Measurements from ENCODE around the gene CHRM2. TPM values are rescaled to one million over a fixed set of nuclear protein-coding genes. Genes with fewer than 3 reads are reported as not detected.

The CHRM2 gene
- total and polyA plus RNA-seq, 2 of the 8 experiments (the other 6 are each of a cell fraction or from before 2014, with no cell fraction given): 0.17 to 0.32 TPM

DNA sequence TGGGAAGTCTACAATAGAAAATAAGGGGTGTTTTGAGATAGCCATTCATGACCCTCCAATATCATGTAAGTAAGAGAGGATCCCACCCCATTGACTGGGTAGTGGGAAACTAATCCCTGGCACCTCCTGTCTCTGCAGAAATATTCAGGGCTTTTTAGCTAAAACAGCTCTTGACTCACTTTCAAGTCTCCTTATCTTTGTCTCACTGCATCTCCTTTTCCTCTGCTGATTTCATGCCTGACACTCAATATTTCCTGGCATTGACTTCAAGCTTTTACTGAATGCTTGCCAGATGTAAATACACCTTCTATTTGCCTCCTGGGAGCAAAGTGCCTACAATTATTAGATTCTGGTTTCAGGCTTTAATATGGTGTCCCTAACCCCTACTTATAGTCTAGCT is 57.1 kb downstream of the CHRM2 start:
- Histone ChIP-seq H3K36me3 (ENCODE audit: control insufficient read depth in 2 of 4, insufficient read depth in 4 of 4, low read length in 3 of 4) (no peaks in the 10 kb centered on the region), H3K4ac (replicated peaks; ENCODE audit: insufficient read length, low read depth, low read length) (no peak overlapping the region), H3K56ac (replicated peaks; ENCODE audit: insufficient read length, low read depth, low read length) (no peak overlapping the region), H3K9me3 (ENCODE audit: insufficient read depth in 2 of 2, low read depth in 1 of 2, low read length in 1 of 2) (no peaks in the 10 kb centered on the region), H3K4me1 (replicated peaks in 1 of 4; ENCODE audit: control insufficient read depth in 3 of 4, insufficient read depth in 4 of 4, low read length in 3 of 4) (no peaks in the 10 kb centered on the region; a peak in 1 of 7 replicates), H2BK120ac (replicated peaks; ENCODE audit: low read depth, low read length) (no peak overlapping the region), H4K91ac (replicated peaks; ENCODE audit: insufficient read length, low read length) (no peak overlapping the region), H3K23ac (ENCODE audit: insufficient read length) (no peak overlapping the region), H2BK15ac (ENCODE audit: low read length) (no peak overlapping the region), H3K27ac (ENCODE audit: low read depth, low read length) (no peak overlapping the region), H2AFZ (ENCODE audit: low read length) (no peak overlapping the region), H3K23me2 (ENCODE audit: low read depth, low read length) (no peaks in the 10 kb centered on the region; the same call in 1 of the 2 replicates), H2BK12ac (ENCODE audit: low read depth, low read length) (no peak overlapping the region), H2BK20ac (ENCODE audit: low read length) (no peak overlapping the region), H4K8ac (ENCODE audit: extremely low read depth, insufficient read depth, low read length) (no peak overlapping the region), H2BK5ac (ENCODE audit: low read depth, low read length) (no peak overlapping the region), H3K79me2 (ENCODE audit: control insufficient read depth in 1 of 2, insufficient read depth in 2 of 2, low read length in 2 of 2) (no peaks in the 10 kb centered on the region), H2AK5ac (ENCODE audit: low read depth, low read length) (no peak overlapping the region), H3K18ac (ENCODE audit: extremely low read depth, low read length) (no peak overlapping the region), H3K4me2 (ENCODE audit: insufficient read depth in 1 of 2, low read depth in 2 of 2, low read length in 2 of 2) (no peak overlapping the region), H3K4me3 (ENCODE audit: extremely low read depth in 1 of 4, insufficient read depth in 2 of 4, low read depth in 3 of 4, low read length in 4 of 4) (no peak overlapping the region), H3K27me3 (replicated peaks in 1 of 4; ENCODE audit: control insufficient read depth in 3 of 4, extremely low read depth in 1 of 4, insufficient read depth in 3 of 4, low read length in 3 of 4) (no peaks in the 10 kb centered on the region), H4K20me1 (replicated peaks in 1 of 2; ENCODE audit: control insufficient read depth in 1 of 2, insufficient read depth in 2 of 2, low read length in 2 of 2) (no peaks in the 10 kb centered on the region), H3K79me1 (ENCODE audit: low read depth, low read length) (no peaks in the 10 kb centered on the region), H3K9ac (replicated peaks in 1 of 4; ENCODE audit: extremely low read depth in 1 of 4, low read depth in 3 of 4, low read length in 3 of 4) (no peak overlapping the region), H3K14ac (ENCODE audit: insufficient read length) (no peak overlapping the region), H4K5ac (ENCODE audit: insufficient read length, low read depth, low read length) (no peak overlapping the region)
- FAIRE-seq (no peak), DNase-seq (ENCODE audit: low read depth in 1 of 2, low spot score in 2 of 2) (no peak)
- POLR2A ChIA-PET (ENCODE audit: partially characterized antibody): no interaction called here
- CTCF ChIA-PET (ENCODE audit: partially characterized antibody): interaction anchor here (1.0 kb wide), 1 partner anchor 550 kb away, joined by 3 read pairs; no protein-coding TSS in a partner anchor
- no peak for TF ChIP-seq CTBP2 (IDR thresholded peaks at IDR 0.05; ENCODE audit: borderline replicate concordance, insufficient read depth, insufficient read length, low read length)
- TF ChIP-seq NRF1 (IDR thresholded peaks at IDR 0.05; ENCODE audit: low read depth, low read length): no peak
- no peak for TF ChIP-seq EGR1 (IDR thresholded peaks at IDR 0.05; ENCODE audit: borderline replicate concordance, low read depth, low read length)
- no peak for TF ChIP-seq POLR2AphosphoS5 (IDR thresholded peaks at IDR 0.05; ENCODE audit: low read depth, low read length)
- TF ChIP-seq, protein P1, sequence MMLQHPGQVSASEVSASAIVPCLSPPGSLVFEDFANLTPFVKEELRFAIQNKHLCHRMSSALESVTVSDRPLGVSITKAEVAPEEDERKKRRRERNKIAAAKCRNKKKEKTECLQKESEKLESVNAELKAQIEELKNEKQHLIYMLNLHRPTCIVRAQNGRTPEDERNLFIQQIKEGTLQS (IDR thresholded peaks at IDR 0.05; ENCODE audit: insufficient read depth, low read depth, low read length): no peak
- no peak for TF ChIP-seq RXRA (IDR thresholded peaks at IDR 0.05; ENCODE audit: insufficient read depth, low read depth, low read length)
- no peak for TF ChIP-seq POLR2A (IDR thresholded peaks at IDR 0.05; ENCODE audit: control extremely low read depth in 1 of 2, low read depth in 2 of 2, low read length in 2 of 2)
- TF ChIP-seq BCL11A (IDR thresholded peaks at IDR 0.05; ENCODE audit: low read depth in 2 of 2, low read length in 2 of 2): no peak
- TF ChIP-seq, protein P2, sequence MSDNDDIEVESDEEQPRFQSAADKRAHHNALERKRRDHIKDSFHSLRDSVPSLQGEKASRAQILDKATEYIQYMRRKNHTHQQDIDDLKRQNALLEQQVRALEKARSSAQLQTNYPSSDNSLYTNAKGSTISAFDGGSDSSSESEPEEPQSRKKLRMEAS (IDR thresholded peaks at IDR 0.05): no peak
- TF ChIP-seq CBX5 (IDR thresholded peaks at IDR 0.05; ENCODE audit: low read depth, low read length): no peak
- no peak for TF ChIP-seq HDAC2 (IDR thresholded peaks at IDR 0.05; ENCODE audit: borderline replicate concordance in 1 of 2, low read depth in 2 of 2, low read length in 2 of 2)
- no peak for TF ChIP-seq CHD2 (IDR thresholded peaks at IDR 0.05; ENCODE audit: low read length)
- TF ChIP-seq BACH1 (IDR thresholded peaks at IDR 0.05; ENCODE audit: low read length): no peak
- no peak for TF ChIP-seq RBBP5 (IDR thresholded peaks at IDR 0.05; ENCODE audit: borderline replicate concordance, low read depth, low read length)
- TF ChIP-seq RNF2 (IDR thresholded peaks at IDR 0.05; ENCODE audit: borderline replicate concordance, low read depth, low read length, missing control alignments, poor library complexity, severe bottlenecking): no peak

Measured in H1 (cell line).